Peyer's patch (tissue), 4 donors: ENCODE measurements around the gene FOXQ1. TPM values are rescaled to one million over a fixed set of nuclear protein-coding genes. Genes with fewer than 3 reads are reported as not detected.

ENCODE experiments used
- DNase-seq, 3 donors: peaks; one replicate each; pipeline ENCODE4 v3.0.0-alpha.2; 2017 to 2019
- H3K27ac ChIP-seq, 4 donors: fragments of 200-600 bp; sonication (generic); one replicate each; pipeline ENCODE4 v1.5.1; 2016 to 2019
- H3K27me3 ChIP-seq, 2 donors: fragments of 200-600 bp; sonication (generic); one replicate each; pipeline ENCODE4 v1.5.1; 2019
- H3K36me3 ChIP-seq, 3 donors: fragments of 200-600 bp; sonication (generic); one replicate each; pipeline ENCODE4 v1.5.1; 2016 to 2019
- H3K4me1 ChIP-seq, 4 donors: fragments of 200-600 bp; sonication (generic); one replicate each; pipeline ENCODE4 v1.5.1; 2016 to 2019
- H3K4me3 ChIP-seq, 4 donors: fragments of 200-600 bp; sonication (generic); 1 replicate in 3 of 4; 2 replicates in 1 of 4; pipeline ENCODE4 v1.5.1; 2016 to 2019; ENCODE audit warnings: mild to moderate bottlenecking in 1 of 4
- H3K9me3 ChIP-seq, 4 donors: fragments of 200-600 bp; sonication (generic); one replicate each; pipeline ENCODE4 v1.5.1; 2016 to 2019; ENCODE audit warnings: mild to moderate bottlenecking in 1 of 4
- POLR2A ChIP-seq, 2 donors: fragments of 450-650 bp; IDR thresholded peaks; one replicate each; pipeline ENCODE4 v1.5.1; 2017; ENCODE audit warnings: antibody characterized with exemption in 2 of 2, mild to moderate bottlenecking in 2 of 2, moderate library complexity in 2 of 2
- total RNA-seq, 4 donors: library from RNA; depleted of rRNA; stranded (reverse); fragments of >200 nt; gene quantifications; one replicate each; pipeline ENCODE4 v1.1.0, GENCODE V29; 2016
- TF ChIP-seq, protein P1 (sequence below), 6 experiments: fragments of 450-650 bp in 4 of 6; fragments of 200-600 bp in 2 of 6; sonication (generic) in 1 of 6; IDR thresholded peaks; one replicate each; pipeline ENCODE4 v1.5.1; 2017 to 2019; ENCODE audit warnings: antibody characterized with exemption in 6 of 6, mild to moderate bottlenecking in 3 of 6, moderate library complexity in 1 of 6

Gene FOXQ1
- total RNA-seq, 4 donors from 2014 or later, result not detected

DNA sequence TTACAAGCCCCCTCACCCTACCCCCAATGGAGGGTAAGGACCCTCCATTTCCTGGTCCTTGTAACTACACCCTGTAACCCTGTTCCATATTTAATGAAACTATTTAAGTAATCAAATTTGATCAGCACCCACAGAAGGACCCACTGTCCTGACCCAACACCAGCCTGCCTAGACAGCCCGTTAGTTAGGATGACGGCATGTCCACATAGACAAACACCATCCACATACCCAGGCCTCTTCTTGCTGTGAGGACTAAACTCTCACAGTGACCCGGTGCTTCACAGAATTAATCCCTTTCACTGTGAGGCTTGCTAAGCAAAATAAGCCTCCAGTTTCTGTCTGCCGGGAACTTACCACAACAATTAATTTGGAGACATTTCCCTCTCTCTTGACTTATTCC lies 32.8 kb upstream of the FOXQ1 start:
- no peaks in the 10 kb centered on the region for H3K4me1 ChIP-seq
- no peaks in the 10 kb centered on the region for H3K27me3 ChIP-seq
- TF ChIP-seq POLR2A (IDR thresholded peaks at IDR 0.05), result no peak
- TF ChIP-seq, protein P1, sequence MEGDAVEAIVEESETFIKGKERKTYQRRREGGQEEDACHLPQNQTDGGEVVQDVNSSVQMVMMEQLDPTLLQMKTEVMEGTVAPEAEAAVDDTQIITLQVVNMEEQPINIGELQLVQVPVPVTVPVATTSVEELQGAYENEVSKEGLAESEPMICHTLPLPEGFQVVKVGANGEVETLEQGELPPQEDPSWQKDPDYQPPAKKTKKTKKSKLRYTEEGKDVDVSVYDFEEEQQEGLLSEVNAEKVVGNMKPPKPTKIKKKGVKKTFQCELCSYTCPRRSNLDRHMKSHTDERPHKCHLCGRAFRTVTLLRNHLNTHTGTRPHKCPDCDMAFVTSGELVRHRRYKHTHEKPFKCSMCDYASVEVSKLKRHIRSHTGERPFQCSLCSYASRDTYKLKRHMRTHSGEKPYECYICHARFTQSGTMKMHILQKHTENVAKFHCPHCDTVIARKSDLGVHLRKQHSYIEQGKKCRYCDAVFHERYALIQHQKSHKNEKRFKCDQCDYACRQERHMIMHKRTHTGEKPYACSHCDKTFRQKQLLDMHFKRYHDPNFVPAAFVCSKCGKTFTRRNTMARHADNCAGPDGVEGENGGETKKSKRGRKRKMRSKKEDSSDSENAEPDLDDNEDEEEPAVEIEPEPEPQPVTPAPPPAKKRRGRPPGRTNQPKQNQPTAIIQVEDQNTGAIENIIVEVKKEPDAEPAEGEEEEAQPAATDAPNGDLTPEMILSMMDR (IDR thresholded peaks at IDR 0.05), result no peak

GRCh38 chr6:1280666-1281300 lies 31.1 kb upstream of the FOXQ1 start:
- Histone ChIP-seq H3K27ac (no peak overlapping the region), H3K4me1 (no peaks in the 10 kb centered on the region), H3K27me3 (no peaks in the 10 kb centered on the region), H3K9me3 (no peaks in the 10 kb centered on the region), H3K4me3 (no peak overlapping the region), H3K36me3 (no peaks in the 10 kb centered on the region)
- TF ChIP-seq POLR2A (IDR thresholded peaks at IDR 0.05), result no peak
- TF ChIP-seq, protein P1 (IDR thresholded peaks at IDR 0.05), result no peak
- no peak for DNase-seq

More for the DNA sequence above, 32.8 kb upstream of the FOXQ1 start:
- no peaks in the 10 kb centered on the region for H3K36me3 ChIP-seq
- no peak overlapping the region for H3K4me3 ChIP-seq
- H3K9me3 ChIP-seq, result no peaks in the 10 kb centered on the region
- DNase-seq, result no peak
- H3K27ac ChIP-seq, result no peak overlapping the region

DNA sequence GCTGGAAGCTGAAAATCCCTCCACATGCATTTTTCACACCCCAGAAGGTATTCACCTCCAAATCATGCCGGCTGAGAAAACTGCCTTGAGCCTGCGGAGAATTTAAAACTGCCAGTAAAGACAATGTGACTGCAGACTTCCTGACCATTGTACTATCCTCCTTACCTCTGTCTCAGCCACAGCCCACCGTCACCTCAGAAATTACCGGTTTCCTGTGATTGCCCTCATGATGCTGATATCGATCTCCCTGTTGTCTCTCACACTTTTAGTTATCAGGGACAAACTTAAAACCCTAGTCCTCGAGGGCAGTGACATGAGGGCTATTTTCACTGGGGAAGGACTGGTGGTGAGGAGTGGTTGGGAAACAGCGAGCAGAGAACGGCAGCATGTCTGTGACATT lies 30.2 kb upstream of the FOXQ1 start:
- Histone ChIP-seq H3K27ac (no peak overlapping the region), H3K4me1 (no peaks in the 10 kb centered on the region), H3K27me3 (no peaks in the 10 kb centered on the region), H3K9me3 (no peaks in the 10 kb centered on the region), H3K4me3 (no peak overlapping the region), H3K36me3 (no peaks in the 10 kb centered on the region)
- no peak for DNase-seq
- TF ChIP-seq, protein P1 (IDR thresholded peaks at IDR 0.05), result no peak
- TF ChIP-seq POLR2A (IDR thresholded peaks at IDR 0.05), result no peak

DNA sequence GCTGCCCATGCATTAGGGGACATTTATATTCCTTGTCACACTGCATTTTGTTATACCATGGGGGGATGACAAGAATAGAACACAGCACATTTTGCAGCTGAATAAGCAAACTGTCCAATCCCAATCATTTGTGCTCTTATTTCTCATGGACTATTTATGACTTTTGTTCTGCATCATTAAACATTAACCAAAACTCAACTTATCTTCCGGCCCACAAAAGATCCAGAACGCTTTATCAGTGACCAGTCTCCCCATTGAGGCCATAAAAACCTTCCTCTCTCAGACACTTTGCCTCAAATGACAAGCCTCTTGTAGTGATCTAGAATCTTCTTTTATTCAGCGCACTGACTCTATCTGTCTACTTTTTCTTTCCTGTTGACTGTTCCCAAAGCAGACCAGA lies 28.4 kb upstream of the FOXQ1 start:
- Histone ChIP-seq H3K9me3 (no peaks in the 10 kb centered on the region), H3K36me3 (no peaks in the 10 kb centered on the region), H3K27me3 (no peaks in the 10 kb centered on the region), H3K27ac (no peak overlapping the region), H3K4me1 (no peaks in the 10 kb centered on the region), H3K4me3 (no peak overlapping the region)
- TF ChIP-seq, protein P1 (IDR thresholded peaks at IDR 0.05), result no peak
- no peak for TF ChIP-seq POLR2A (IDR thresholded peaks at IDR 0.05)
- no peak for DNase-seq

- Histone ChIP-seq H3K27ac (no peak overlapping the region), H3K27me3 (no peaks in the 10 kb centered on the region), H3K36me3 (no peaks in the 10 kb centered on the region), H3K4me1 (no peaks in the 10 kb centered on the region), H3K4me3 (no peak overlapping the region), H3K9me3 (no peaks in the 10 kb centered on the region)
- DNase-seq, result no peak
- TF ChIP-seq, protein P1 (IDR thresholded peaks at IDR 0.05), result no peak
- no peak for TF ChIP-seq POLR2A (IDR thresholded peaks at IDR 0.05)
Measured at GRCh38 chr6:1285556-1285955, 26.3 kb upstream of the FOXQ1 start.

DNA sequence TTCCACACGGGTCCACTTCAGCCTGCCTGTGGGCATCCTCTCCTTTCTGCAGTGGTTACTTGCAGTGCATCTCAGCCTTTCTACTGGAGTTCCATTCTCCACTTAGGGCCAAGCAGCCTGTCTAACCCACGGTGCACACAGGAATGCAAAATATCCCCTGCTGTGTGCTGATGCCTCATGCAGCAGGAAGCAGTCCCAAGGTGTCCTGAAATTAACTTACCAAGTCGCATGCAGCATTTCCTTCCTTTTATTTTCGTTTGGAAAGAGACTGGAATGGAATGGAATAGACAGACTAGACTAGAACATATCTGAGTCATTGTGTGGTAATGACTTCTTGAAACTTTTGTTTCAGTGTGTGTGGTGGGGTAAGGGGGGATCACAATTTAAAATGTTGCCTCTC lies 25.9 kb upstream of the FOXQ1 start:
- no peaks in the 10 kb centered on the region for H3K27me3 ChIP-seq
- TF ChIP-seq, protein P1 (IDR thresholded peaks at IDR 0.05), result no peak
- TF ChIP-seq POLR2A (IDR thresholded peaks at IDR 0.05), result no peak
- no peak overlapping the region for H3K27ac ChIP-seq
- H3K9me3 ChIP-seq, result no peaks in the 10 kb centered on the region
- no peak for DNase-seq
- no peaks in the 10 kb centered on the region for H3K4me1 ChIP-seq
- H3K4me3 ChIP-seq, result no peak overlapping the region
- no peaks in the 10 kb centered on the region for H3K36me3 ChIP-seq
